ENCODE measurements around the gene ST3GAL3.

- TF ChIP-seq CTCF (IDR thresholded peaks at IDR 0.05; ENCODE audit: poor library complexity) = no peak
- no peak for TF ChIP-seq EZH2 (IDR thresholded peaks at IDR 0.05; ENCODE audit: borderline replicate concordance)
- no peak for TF ChIP-seq EZH2phosphoT487 (IDR thresholded peaks at IDR 0.05; ENCODE audit: low read depth, severe bottlenecking, unreplicated experiment)
Observed at GRCh38 chr1:43965316-43965715, 258.0 kb downstream of the ST3GAL3 start.

Data from hepatocyte (in vitro differentiated cells).